Hematopoietic multipotent progenitor cell treated with erythropoietin and hydrocortisone succinate and interleukin-3 and kit ligand, for 6 days (in vitro differentiated cells): Measurements from ENCODE around the gene PIP4P1.
"Not testable (repeated sequence)": the region's sequence is repeated elsewhere in the genome, so short reads cannot be mapped to it uniquely, and the experiment has no call there.

Source experiments
- DNase-seq: peaks from one replicate; pipeline ENCODE4 v3.0.0-alpha.2; 2015

The PIP4P1 gene

GRCh38 chr14:20472536-20473169 lies 11.4 kb upstream of the PIP4P1 start:
- peak; percentile 72 for DNase-seq

- peak; percentile 22 for DNase-seq
Observed at GRCh38 chr14:20470603-20470901, 9.3 kb upstream of the PIP4P1 start.

GRCh38 chr14:20469890-20470602 lies 8.8 kb upstream of the PIP4P1 start:
- peak; percentile 78 for DNase-seq

- DNase-seq = peak; percentile 98
Observed at GRCh38 chr14:20469242-20469889, 8.1 kb upstream of the PIP4P1 start, which contains the start of gene PNP. TSS of gene PNP (plus strand) at chr14:20469406. CDS start at chr14:20469525, 119 bp downstream.

GRCh38 chr14:20468764-20469241 lies 7.6 kb upstream of the PIP4P1 start:
- DNase-seq = no peak

GRCh38 chr14:20460458-20461224 lies 593 bp downstream of the PIP4P1 start:
- DNase-seq = peak; percentile 35

- no peak for DNase-seq
Observed at GRCh38 chr14:20458031-20458789, 3.0 kb downstream of the PIP4P1 start.

GRCh38 chr14:20456971-20457370 lies 4.3 kb downstream of the PIP4P1 start:
- DNase-seq = peak; percentile 46

GRCh38 chr14:20455355-20456300 lies 5.6 kb downstream of the PIP4P1 start:
- peak; percentile 98 for DNase-seq

- peak; percentile 100 for DNase-seq
Observed at GRCh38 chr14:20454516-20455354, 6.5 kb downstream of the PIP4P1 start, which contains the start of the genes APEX1 and OSGEP. TSS of gene APEX1 (plus strand) at chr14:20455226. CDS start at chr14:20455646, 420 bp downstream. TSS of gene OSGEP (minus strand) at chr14:20454812. CDS start at chr14:20454683, 129 bp downstream.

GRCh38 chr14:20452831-20453230 lies 8.4 kb downstream of the PIP4P1 start:
- not testable (repeated sequence) for DNase-seq

GRCh38 chr14:20446889-20447288 lies 14.3 kb downstream of the PIP4P1 start:
- no peak for DNase-seq

- DNase-seq = not testable (repeated sequence)
Observed at GRCh38 chr14:20443650-20444049, 17.6 kb downstream of the PIP4P1 start.

GRCh38 chr14:20441461-20441860 lies 19.8 kb downstream of the PIP4P1 start:
- DNase-seq = no peak

GRCh38 chr14:20440882-20441281 lies 20.4 kb downstream of the PIP4P1 start:
- peak; percentile 17 for DNase-seq

GRCh38 chr14:20440465-20440864 lies 20.8 kb downstream of the PIP4P1 start:
- DNase-seq = no peak

- DNase-seq = no peak
Observed at GRCh38 chr14:20438664-20439063, 22.6 kb downstream of the PIP4P1 start.

- DNase-seq = no peak
Observed at GRCh38 chr14:20436363-20436755, 24.9 kb downstream of the PIP4P1 start.

GRCh38 chr14:20435582-20436362 lies 25.5 kb downstream of the PIP4P1 start, which contains the start of gene KLHL33:
TSS of gene KLHL33 (minus strand) at chr14:20436166. CDS start at chr14:20435811, 355 bp downstream.
- DNase-seq = no peak
